DMS 273 treated with DMSO at 0.1 percent for 48 hours (cell line): ENCODE results near the gene SART3.
"Not testable (repeated sequence)": the region's sequence is repeated elsewhere in the genome, so short reads cannot be mapped to it uniquely, and the experiment has no call there.

ENCODE experiments used
- DNase-seq: peaks from one replicate; lab custom pipeline; 2025; lab: John Stamatoyannopoulos, UW

Gene SART3

DNA sequence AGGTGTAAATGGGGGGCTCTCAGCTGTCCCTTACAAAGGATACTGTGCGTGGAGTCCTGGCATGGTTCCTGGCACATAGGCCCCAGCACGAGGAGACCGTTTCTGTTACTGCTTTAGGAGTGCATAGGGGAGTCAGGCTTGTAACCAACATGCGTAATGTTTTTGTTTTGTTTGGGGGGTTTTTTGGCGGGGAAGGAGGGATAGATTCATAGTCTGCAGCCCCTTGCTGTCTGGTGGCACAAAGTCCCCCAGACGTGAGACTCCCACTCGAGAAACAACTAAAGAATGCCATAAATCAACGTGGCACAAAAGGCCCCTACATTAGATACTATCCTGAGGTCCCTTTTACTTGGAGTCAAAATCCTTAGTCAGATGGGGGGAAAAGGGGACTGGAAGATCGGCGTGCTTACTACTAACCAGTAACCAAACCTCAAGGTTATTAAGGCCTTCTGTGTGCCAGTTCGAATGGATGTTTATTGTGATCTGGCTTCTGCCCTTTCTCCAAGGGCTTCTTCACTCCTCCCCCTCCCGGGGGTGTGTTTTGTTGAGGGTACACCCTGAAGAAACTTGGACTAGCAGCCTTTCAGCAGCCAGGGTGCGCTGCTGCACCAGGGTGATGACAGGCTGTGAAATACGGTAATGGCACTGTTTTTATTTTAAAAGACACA is 2.3 kb upstream of the SART3 start:
- peak; percentile 40 for DNase-seq

DNA sequence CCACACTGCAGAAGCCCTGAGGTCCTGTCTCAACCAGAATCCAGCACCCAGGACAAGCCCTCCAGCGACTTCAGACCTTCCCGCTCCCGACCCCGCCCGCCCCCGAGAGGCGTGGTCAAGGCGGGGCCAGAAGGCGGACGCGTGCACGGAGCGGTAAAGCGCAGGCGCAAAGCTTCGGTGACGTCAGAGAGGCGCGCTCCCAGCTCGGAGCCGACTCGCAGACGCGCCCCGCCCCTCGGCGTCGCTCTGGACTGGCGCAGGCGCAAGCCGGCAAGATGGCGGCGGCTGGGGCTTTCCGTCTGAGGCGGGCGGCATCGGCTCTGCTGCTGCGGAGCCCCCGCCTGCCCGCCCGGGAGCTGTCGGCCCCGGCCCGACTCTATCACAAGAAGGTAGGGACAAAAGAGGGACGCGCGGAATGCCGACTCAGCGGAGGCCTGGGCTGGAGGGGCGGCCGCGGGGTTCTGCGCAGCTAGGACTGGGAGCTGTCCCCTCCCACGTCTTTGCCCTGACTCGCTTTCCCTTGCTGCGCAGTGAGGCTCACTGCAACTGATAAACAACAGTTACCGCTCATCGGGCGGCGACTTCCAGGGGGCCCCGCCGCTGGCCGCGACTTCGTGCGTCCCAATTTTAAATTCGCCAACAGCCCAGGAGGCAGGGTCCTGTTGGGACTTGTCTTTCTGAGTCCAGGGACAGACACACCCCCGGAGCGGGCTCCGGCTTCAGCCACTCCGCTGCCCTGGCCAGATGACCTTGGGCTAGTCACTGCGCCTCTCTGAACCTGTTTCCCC is 1.6 kb upstream of the SART3 start, which contains the start of gene ISCU:
TSS of gene ISCU (plus strand) at position 249 of the 788 bp plus-strand sequence. CDS start at position 276, 27 bp downstream.
- peak; percentile 77 for DNase-seq

DNA sequence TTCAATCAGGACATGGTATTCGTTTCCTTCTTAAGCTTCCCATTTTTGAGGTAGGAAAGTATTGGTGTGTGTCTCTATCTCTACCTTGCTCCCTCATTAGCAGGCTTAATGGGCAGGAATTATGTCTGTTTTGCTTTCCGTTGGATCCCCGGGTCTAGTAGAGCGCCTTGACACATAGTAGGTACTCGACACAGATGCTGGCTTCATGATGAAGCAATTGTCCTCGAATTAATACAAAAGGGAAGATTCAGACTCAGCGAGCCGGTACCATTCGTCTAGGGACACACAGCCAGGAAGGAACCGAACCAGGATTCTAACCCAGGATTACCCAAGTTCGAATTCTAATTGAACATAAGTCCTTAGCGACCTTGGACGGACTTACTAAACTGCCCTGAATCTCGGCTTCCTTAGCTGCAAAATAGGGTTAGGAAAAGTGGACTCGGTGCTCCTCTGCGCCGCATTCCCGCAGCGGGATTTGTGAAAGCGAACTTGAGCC is 927 bp upstream of the SART3 start:
- no peak for DNase-seq

DNA sequence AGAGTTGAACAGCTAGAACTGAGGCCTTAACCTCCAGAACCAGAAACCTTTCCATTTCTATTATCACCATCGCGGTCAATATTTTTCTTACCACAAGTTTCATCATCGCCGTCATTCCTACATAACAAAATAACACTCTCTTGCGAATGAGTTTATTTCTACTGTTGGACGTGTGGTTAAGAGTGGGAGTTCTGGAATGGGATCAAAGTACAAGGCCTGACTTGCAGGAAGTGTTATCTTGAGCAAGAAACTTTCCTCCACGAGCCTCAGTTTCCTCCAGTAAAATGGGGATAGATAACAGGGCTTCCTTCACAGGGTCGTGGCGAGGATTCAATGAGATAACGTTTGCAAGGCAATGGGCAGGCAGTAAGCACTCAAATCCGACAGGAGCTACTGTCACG is 652 bp downstream of the SART3 start:
- DNase-seq = no peak

DNA sequence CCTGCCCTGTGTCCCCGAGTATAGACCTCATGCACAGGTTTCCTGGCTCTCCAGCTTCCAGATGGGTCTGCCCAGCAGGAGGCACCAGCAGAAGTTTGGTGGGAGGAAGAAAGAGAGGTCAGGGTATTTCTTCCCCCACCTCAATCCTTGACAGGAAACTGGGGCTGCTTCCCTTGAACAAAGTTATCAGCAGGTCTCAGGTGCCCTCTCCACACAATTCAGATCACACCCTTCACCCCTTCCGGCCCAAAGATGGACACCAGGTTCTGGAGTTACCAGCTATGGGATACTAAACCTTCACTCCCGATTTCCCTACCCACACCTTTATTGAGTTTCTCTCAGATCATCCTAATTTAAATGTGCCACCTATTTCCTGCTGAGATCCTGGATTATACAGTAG is 1.2 kb downstream of the SART3 start:
- no peak for DNase-seq

DNA sequence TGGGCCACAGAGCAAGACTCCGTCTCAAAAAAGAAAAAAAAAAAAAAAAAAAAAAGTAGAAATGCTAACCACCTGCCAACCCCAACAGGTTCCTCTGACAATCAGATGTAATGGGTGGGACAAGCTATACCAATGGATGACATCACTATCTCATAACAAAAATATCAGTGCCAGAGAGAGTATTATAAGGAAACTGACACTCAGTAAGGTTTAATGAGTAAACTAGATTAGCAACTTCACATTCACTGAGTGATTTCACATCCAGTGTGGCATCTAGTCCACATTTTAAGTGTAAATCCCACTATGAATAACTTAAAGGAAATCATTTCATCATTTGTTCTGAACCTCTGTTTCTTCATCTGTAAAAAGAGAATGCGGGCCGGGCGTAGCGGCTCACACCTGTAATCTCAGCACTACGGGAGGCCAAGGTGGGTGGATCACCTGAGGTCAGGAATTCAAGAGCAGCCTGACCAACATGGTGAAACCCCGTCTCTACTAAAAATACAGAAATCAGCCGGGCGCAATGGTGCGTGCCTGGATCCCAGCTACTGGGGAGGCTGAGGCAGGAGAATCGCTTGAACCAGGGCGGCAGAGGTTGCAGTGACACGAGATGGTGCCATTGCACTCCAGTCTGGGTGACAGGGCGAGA is 1.8 kb downstream of the SART3 start:
- no peak for DNase-seq

DNA sequence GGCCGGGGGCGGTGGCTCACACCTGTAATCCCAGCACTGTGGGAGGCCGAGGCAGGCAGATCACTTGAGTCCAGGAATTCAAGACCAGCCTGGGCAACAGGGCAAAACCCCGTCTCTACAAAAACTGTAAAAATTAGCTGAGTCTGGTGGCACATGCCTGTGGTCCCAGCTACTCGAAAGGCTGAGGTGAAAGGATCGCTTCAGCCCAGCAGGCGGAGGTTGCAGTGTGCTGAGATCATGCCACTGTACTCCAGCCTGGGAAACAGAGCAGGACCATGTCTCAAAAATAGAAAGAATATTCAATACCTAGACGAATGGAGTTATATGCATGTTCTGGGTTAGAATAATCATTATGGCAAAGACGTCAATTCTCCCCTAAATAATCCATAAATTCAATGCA is 5.6 kb downstream of the SART3 start:
- not testable (repeated sequence) for DNase-seq

DNA sequence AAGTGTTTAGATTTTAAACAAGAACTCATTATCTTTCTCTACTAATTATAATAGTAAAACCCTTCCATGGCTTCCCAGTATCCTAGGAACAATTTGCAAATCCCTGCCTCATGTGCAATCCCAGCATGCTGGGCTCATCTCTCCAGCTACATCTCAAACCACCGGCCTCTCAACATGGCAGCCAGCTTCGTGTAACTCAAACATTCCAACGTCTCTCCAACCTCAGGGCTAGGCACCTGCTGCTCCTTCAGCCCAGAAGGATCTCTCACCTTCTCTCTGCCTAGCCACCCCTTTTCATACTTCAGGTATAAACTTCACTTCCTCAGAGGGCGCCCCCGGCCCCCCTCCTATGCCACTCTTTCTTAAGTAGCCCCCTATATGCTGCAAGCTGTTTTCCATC is 7.2 kb downstream of the SART3 start:
- DNase-seq = no peak

DNA sequence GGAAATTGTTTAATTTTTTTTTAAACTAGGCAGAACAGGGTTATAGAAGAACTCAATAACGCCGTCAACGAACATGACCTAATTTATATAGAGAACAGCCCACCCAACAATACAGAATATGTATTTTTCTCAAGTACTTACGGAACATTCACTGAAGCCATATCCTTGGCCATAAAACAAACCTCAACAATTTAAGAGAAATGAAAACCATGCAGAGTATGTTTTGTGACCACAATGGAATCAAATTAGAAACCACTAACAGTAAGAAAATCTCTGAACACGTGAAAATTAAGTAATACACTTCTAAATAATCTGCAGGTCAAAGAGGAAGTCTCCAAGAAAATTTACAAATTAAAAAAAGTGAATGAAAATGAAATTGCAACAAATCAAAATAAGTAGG is 9.4 kb downstream of the SART3 start:
- DNase-seq = no peak

DNA sequence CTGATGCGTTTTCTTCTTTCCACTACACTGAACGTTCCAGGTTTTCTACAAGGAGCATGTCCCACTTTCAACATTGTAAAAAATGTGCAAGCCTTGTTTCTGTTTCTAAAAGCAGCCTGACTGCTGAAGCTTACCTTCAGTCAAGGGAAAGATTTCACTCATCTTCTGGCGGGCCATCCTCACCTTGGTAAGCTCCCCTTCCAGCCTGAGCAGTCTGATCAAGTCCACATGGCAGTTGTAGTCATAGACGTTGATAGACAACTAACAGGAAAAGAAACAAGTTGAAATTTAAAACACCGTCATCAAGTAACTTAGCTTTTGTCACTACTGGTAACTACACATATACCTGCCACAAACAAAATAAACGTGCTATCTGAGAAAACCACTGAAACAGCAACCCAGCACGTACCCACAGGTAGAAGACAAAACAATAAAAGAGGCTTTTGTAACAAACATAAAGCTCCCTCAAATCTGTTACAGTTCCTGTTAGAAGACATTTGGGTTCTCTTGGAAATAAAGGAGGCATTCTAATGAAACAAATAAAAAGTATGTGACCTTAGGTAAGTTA is 11.9 kb downstream of the SART3 start:
- DNase-seq = no peak

DNA sequence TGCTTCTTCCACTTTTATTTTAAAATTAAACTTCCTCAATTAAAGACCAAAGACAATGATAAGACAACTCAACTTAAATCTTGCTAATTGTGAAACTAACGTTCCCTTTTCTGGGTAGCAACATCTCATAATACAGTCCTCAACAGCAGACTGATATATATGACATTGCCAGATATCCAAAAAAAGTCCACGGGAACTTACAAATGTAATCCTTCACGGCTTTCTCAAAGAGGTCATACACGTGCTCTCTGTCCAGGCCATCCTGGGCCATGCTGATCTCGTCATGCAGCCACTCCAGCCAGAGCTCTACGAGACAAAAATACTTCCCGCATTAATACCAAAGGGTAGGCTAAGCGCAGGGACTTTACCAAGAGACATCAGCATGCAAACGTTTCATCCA is 13.3 kb downstream of the SART3 start:
- no peak for DNase-seq

DNA sequence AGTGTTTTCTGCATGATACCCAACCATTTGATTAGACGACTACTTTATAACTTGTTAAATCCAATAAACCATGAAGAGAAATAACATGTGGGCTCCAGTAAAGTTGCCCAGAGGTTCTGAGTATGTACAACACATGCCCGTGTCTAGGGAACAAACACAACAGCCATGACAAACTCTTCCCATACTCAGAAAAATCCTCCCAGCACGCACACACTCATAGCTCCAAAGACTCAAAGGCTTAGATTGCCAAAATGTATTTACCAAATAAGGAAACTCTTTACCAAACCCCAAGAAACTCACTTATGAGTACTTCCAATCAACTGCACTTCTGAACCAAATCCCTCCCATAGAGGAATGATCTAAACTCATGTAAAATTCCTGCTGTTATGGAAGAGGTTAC is 17.3 kb downstream of the SART3 start:
- DNase-seq = no peak

DNA sequence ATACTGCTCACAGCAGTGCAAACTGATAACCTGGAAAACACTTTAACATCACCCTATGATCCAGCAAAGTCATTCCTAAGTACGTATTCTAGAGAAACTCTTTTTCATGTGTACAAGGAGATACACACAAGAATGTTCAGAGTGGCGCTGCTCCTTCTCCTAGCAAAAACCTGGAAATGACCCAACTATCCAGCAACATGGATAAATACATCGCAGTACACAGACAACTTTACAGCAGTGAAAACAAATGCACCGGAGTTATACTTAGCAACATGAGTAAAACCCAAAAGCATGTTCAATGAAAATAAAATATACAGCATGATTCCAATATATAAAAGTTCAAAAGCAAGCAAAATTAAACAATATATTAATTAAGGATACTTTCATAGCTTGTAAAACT is 18.7 kb downstream of the SART3 start:
- no peak for DNase-seq

DNA sequence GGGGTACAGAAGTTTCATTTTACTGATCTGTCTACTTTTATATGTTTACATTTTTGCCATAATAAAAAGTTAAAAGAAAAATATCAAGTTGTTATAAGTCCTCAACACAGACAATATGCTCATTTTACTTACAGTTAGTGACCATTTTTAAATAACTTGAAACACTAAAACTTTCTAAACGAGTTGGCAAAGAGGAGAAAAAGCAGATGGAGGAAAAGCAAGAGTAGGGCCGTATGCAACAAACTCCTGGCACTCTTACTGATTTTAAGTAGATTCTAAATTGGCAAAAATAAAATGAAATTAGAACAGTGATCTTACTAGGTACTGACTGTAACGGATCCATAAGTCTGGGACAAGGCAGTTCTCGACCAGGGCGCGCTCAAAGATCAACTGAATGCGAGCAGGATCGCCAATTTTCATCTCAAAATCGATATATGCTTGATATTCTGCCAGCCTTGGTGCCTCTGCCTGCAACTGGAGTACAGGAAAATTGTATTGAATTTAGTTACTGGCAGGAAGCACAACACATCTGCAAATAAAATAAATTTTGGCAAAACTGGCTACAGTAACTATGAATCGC is 22.3 kb downstream of the SART3 start:
- no peak for DNase-seq

DNA sequence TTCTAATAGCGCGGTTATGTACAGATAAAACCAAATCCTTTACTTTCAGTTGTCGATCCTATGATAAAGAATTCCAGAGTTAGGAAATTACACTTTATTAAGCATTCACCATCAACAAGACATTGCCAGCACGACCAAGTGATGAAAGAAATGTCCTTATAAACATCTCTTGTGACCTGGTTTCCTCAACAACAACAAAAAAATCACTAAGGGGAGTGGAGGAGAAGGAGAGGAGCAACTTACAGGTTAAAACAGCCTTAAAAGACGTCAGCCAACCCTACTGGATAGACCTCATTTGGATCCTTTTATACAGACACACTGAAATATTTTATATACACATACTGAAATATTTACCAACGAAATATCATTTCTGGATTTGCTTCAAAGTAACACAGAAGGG is 22.8 kb downstream of the SART3 start:
- DNase-seq = no peak

DNA sequence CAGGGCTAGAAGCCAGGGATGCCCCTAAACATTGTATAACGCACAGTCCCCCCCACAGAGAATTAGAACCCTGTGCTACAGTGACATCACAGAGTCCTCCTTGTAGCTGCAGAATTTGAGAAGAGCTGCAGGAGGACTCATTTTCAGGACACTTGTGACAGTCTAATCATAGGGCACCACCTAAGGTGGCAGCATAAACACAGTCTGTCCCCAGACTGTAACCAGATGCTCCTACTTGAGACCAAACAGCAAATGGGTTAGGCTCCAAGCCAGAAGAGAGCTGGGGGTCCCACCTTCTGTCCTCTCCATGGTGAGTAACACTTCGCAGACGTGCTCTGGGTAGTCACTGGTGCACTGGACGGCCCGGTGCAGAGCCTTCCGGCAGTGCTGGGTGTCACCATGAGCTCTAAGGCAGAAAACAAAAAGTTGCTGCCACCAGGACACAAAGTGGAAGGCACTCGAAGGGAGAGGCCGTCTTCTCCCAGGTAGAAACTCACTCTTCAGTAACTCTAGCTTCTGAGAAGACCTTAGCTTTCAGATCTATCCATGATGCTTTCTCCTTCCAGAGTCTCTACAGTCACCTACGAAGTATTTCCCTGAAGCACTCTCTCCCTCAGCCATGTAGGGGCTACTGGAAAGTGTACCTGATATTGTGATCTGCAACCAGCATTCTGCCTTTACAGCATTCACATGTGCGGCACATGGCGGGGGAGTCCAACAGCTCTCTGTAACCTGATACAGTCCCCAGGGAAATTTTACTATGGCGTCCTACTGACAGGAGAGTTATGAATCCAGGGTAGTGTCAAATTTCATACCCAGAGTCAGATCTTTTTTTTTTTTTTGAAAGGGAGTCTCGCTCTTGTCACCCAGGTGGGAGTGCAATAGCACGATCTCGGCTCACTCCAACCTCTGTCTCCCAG is 28.8 kb downstream of the SART3 start:
- peak; percentile 26 for DNase-seq

DNA sequence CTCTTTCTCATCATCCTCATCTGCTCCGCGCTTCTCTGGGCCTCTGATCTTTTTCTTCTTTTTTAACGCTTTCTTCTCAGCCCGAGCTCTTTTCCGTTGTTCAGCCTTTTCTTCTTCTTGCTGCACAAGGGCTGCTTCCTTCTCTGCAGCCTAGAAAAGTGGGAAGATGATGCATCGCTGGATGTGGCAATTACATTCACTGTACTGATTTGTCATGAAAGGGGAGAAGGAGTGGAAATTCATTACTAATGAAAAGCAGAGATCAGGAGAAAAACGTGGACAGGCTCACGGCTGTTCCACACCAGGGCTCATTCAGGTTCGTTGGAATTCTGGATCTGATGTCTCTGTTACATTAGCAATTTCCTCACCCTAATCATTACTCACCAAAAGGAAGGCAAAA is 30.8 kb downstream of the SART3 start:
- DNase-seq = no peak

DNA sequence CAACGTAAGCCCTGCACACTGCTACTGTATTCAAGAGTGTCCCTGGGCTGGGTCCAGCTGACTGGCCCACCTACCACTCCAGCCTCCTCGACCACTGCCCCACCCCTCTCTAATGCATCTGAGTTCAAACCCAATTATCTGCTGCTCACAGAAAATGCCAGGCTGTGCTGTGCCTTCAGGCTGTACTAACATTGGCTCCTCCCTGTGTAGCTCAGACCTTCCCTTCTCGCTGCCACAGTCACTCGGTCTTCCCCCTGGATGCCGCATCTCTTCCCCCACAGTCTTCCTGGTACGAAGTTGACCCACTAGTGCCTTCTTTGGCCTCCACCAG is 33.8 kb downstream of the SART3 start:
- DNase-seq = no peak

DNA sequence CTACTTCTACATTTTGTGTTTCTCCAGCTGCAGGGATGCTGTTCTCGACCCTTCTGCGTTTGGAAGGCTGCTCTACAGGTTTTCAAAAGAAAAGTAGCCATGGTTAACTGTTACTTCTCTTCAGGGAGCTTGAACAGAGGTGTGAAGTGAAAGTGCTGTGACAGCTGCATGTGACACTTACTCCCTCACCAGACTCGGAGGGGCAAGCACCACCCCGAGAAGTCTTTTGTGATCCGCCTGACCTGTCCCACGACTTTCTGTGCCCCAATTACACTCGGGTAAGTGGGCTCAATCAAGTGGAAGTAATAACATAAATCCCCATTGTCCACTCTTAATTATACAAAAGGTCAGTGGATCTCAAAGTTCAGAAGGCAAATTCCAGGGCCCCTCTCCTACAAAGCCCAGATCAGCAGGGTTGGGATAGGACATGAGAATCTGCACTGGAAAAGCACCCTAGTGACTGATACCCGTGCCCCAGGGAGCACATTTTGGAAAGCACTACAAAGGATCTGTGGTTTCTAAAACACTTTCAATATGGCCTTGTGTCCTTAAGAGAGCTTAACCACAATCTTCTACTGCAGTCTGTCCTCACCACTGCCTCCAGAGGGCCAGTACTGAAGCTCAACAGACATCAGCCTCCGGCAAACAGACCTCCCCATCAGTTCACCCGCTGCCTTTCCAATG is 34.3 kb downstream of the SART3 start:
- no peak for DNase-seq

DNA sequence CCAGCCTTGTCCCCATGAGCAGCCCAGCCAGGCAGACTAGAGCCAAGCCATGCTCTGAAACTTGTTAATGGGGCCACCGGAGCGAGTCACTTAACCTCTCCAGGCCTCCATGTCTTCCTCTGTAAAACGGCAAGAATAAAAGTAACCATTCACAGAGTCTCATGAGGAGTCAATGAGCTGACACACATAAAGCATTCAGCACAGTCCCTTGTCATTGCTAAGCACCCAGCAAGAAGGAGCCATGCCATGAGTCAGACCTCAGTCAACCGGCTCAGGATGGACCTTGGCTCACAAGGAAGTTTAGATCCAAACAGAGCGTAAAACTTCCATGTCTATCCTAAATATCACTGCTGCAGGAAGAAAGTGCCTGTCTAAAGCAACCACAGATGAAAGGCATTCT is 35.3 kb downstream of the SART3 start:
- DNase-seq = no peak

DNA sequence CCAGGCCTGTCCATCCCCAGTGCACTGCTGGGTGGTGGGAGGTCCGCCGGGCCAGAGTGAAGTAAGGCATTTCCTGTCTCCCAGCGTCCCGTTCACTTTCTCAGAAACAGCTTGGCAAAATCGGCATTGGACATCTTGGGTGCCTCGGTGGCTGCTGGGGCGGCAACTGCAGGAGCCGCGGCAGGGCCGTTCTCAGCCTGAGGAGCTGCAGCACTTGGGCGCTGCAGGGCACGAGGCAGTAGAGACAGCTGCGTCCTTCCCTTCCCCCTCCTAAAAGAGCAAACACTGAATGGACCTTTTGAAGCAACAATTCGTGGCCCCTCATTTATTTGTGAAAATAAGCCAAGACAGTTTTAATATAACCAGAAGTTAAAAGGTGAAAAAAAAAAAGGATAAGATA is 37.6 kb downstream of the SART3 start:
- DNase-seq = no peak
